Fibroblast of skin of abdomen (primary cell): ENCODE measurements around the gene FUT6.

Source experiments
- DNase-seq: peaks from one replicate; pipeline ENCODE4 v3.0.0-alpha.2; 2013

Gene FUT6

GRCh38 chr19:5827891-5828660, 11.4 kb downstream of the FUT6 start:
- peak; percentile 94 for DNase-seq

DNA sequence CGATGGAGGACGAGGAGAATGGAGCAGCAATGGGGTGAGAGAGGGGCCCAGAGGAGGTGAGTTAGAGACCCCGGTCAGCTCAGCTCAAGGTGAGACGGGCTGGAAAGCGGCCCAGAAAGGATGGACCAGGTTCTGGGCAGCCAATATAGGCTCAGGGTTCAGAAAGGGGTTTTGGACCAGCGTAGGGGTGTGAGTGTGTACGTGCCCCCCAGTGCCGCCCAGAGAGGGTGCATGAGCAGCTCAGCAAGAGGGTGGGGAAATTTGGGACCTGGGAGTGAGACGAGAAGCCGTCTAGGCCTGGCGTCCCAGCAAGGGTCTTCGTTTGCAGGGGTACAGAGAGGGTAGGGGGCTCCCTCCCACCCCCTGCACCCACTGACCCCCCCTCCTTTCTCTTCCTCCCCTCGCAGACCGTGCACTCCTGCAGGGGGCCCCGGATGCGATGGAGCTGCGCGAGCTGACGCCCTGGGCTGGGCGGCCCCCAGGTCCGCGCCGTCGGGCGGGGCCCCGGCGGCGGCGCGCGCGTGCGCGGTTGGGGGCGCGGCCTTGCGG, 12.1 kb downstream of the FUT6 start:
- no peak for DNase-seq

DNA sequence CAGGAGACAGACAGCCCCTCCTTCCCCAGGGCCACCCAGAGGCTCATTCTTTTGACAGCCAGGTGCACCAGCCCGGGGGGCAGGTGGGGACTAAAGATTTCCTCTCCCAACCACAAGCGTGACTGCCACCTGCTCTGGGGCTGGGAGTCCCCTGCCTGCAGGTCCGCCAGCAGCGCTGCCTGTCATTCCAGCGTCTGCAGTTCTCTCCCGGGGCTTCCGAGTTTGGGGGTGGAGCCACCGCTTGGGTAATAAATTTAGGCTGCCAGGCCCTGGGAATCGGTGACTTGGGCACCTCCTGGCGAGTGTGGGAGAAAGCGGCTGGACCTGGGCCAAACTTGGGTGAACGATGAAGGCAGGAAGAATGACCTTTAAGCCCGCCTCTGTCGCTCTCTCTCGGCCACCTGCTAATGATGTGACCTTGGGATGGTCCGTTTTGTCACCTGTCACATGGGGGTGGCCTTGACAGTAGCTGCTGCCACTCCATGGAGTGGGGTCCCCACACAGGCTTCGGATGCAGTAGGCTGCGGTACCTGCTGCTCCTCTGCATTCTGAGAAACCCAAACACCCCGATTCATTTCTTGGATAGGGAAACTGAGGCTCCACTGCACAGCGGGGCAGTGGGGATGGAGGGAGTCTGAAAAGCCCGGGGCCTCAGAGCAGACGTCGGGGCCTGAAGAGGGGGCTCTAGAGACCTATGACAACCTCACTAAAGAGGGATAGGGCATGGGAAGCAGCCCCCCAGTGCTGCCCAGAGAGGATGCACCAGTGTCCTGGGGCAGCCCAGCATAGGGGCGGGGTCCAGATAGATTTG, 12.8 kb downstream of the FUT6 start:
- DNase-seq: peak; percentile 51

DNA sequence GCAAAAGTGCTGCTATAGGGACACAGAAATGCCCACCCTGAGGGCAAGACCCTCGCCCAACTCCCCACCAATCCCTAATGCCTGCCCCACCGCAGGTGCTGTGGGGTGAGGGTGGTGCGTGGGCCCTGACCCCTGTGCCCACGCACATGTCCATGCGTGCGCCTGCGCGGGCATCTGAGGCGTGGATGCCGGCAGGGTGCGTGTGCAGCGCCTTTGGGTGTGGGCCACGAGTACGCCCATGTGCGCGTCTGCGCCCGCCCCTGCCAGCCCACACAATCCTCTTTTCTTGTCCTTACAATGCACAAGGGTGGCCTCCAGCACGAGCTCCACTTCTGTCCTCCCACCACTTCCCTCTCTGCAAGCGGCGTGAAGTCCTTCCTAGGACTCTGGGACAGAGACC, 14.3 kb downstream of the FUT6 start:
- no peak for DNase-seq

GRCh38 chr19:5824751-5825150, 14.8 kb downstream of the FUT6 start:
- DNase-seq: no peak

DNA sequence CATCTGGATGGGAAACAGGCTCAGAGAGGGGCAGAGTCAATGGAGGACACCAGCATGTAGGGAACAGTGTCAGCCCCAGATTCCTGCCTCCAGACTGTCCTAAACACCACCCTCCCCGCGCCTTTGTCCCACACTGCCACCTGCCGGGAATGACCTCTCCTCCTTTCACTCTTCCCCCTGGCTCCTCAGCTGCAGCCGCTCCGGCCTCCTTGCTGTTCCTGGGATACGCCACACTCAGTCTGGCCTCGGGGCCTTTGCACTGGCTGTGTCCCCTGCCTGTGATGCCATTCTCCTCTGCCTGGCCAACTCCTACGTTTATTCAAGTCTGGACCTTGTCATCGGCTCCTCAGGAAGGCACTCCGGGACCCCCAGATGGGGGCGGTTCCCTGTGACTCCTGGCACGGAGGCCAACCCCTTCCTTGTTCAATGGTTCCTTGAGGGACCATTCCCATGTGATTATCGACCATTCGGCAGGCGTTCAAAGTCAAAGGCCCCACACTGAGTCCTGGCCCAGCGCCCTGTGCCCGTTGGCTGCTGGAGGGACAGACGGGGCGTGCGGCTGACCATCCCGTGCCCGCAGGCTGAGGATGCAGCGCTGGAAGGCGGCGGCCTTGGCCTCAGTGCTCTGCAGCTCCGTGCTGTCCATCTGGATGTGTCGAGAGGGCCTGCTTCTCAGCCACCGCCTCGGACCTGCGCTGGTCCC, 15.8 kb downstream of the FUT6 start:
- DNase-seq: no peak

DNA sequence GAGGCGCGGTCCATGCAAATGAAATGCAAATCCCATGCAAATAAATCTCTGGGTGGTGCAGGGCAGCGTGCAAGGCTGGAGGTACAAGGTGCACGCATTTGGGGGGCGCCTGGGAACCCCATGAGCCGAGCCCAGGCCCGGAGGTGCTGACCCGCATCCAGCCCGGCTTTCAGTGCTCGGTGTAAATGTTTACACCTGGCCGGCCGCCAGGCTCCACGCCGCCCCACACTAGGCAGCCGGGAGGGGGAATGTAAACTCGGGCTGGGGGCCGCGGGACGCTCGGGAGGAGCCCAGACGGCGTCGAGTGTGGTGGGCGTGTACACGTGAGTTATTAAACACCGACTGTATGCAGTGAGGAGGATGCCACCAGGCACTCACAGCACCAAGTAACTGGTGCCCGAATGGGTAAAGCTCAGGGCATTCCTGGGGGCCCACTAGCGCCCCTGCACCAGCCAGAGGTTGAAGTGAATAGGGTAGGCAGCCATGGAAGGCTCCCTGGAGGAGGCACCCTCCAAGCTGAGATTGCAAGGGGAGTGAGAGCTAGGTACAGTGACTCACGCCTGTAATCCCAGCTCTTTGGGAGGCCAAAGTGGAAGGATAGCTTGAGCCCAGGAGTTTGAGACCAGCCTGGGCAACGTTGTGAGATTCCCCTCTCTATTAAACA, 17.2 kb downstream of the FUT6 start:
- no peak for DNase-seq

GRCh38 chr19:5821521-5822180, 17.9 kb downstream of the FUT6 start:
- DNase-seq: no peak

DNA sequence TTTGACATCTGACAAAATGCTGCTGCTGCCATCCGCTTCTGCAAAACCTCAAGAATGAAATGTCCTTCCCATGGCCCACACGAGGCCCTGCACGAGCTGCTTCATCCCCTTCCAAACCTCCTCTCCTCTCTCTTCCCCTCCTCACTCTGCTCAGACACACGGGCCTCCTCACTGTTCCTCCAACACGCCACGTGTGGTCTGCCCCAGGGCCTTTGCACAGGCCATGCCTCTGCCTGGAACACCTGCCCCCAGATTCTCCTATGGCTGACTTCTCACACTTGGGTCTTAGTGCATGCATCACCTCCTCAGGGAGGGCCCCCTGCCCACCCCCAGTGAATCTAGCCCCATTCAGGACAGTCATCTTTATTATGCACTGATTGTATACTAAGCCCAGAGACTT, 18.7 kb downstream of the FUT6 start:
- DNase-seq: no peak

DNA sequence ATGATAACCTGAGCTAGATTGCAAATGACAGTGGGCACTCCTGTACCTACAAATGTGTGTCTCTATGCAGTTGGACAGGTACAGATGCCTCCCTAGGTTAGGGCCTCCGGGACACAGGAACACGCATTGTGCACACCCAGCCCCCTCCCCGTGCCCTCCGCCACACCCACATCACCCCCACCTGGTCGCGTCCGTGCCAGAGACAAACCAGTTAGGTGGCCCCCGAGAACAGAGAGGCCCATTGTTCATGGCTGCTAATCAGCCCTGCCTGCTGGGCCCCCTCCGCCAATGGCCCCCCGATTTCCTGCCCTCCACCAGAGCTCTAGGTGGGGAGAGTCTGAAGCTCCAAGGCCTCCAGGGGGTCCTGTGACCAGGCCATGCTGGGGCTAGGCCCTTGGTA, 20.9 kb downstream of the FUT6 start:
- DNase-seq: no peak

DNA sequence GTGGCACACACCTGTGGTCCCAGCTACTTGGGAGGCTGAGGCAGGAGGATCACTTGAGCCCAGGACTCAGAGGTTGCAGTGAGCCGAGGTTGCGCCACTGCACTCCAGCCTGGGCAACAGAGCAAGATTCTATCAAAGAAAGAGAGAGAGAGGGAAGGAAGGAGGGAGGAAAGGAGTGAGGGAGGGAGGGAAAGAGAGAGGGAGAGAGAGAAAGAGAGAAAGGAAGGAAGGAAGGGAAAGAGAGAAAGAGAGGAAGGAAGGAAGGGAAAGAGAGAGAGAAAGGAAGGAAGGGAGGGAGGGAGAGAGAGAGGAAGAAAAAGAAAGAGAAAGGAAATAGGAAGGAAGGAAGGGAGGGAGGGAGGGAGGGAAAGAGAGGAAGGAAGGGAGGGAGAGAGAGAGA, 22.3 kb downstream of the FUT6 start:
- DNase-seq: no peak

DNA sequence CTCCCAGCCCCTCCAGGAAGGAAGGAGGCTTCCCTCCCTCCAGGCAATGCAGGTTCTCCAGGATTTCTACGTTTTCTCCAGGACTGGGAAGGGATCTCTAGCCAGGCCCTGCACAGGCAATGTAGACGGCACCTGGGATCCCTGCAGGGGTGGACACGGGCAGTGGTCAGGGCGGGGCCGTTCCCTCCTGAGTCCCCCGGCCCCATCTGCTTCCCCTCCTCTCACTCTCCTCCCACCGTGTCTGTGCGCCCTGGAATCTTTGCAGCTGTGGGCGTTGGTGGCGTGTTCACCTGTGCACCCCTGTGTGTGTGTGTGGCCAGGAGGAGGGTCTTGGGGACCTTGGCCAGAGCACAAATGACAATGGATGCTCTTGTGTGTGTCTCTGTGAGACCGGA, 24.7 kb downstream of the FUT6 start:
- no peak for DNase-seq

- no peak for DNase-seq
Observed at GRCh38 chr19:5814123-5814851, 25.2 kb downstream of the FUT6 start.

DNA sequence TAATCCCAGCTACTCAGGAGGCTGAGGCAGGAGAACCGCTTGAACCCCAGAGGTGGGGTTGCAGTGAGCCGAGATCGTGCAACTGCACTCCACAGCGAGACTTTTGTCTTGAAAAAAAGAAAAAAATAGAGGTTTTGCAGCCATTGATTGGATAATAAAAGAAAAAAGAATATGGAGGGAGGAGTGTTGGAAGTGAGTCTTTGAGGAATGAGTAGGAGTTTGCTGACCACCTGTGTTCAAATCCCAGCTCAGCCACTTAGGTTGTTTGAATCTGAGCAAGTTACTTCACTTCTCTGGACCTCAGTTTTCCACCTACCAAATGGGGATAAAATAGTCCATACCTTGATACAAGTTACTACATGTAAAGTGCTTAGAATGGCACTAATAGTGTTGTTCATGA, 28.4 kb downstream of the FUT6 start:
- DNase-seq: no peak

DNA sequence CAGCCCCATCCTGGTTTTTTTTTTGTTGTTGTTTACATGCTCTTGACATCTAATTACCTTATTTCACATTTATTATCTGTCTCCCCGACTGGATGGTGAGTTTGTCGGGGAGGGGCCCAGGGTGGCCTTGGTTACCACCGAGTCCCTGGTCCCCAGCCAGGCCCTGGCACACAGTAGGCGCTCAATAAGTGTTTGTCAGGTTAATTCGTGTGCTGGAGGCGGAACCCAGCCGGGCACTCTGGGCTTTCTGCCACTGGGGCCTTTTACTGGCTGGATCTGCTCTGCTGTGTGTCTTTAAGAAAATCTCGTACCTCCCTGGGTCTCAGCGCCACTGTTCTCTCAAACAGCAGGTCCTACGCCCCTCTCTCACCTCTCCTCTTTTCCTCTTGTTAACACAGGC, 30.0 kb downstream of the FUT6 start:
- DNase-seq: no peak

DNA sequence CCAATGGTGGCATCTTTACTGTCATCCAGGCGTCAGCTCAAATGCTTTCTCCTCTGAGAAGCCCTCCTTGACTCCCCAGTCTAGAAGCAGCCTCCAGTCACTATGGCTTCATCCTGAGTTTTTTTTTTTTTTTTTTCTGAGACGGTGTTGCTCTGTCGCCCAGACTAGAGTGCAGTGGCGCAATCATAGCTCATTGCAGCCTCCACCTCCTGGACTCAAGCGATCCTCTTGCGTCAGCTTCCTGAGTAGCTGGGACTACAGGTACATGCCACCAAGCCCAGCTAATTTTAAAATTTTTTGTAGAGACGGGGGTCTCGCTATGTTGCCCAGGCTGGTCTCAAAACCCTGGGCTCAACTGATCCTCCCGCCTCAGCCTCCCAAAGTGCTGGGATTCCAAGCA, 30.4 kb downstream of the FUT6 start:
- no peak for DNase-seq

- DNase-seq: no peak
Observed at GRCh38 chr19:5808120-5808816, 31.2 kb downstream of the FUT6 start.

GRCh38 chr19:5806905-5807304, 32.6 kb downstream of the FUT6 start:
- DNase-seq: no peak

DNA sequence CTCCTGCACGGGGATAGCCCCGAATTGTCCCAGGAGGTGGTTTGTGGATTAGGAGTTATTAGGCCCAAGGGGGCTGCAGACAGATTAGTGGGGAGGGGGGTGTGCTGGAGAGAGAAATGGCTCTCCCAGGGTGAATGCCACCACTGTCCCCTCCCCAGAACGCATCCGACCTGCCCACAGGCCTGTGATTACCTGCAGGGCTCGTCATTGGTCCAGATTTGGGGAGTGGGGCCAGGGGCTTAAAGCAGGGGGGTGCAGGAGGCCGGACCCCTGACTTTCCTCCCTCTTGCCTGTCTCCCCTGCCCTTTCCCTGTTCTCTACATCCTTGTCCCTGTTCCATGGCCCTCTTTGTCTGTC, 33.4 kb downstream of the FUT6 start:
- no peak for DNase-seq

DNA sequence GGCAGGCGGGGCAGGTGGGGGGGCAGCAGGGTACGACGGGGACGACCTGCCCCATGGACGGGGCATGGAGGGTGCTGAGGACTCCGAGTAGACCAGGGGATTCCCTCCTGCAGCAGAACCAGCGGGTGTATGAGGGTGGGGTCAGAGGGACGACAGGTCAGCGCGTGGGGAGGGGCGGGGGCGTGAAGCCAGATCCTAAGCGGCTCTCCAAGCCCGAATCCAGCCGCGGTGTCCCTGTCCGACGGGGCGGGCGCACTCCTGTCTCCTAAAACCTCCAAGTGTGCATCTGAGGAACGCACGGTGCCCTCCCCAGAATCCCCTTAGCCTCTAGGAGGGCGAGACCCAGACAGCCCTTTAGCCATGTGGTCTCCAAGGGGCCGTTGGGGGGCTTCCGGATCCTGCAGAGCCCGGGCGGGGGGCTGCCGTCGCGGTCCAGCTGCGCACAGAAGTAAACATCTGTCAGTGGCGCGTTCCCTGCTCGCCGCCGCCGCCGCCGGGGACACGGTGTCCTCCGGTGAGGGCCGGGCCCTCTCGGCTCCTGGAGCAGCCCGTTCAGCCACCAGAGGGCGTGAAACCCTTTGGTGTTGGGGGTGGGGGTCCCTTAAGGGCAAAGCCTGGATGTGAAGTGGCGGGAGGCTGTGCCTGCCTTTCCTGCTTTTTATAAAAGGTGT, 33.9 kb downstream of the FUT6 start:
- peak; percentile 44 for DNase-seq
